NOMO-1 (cell line): Measurements from ENCODE around the gene ATP5PB.
A peak's percentile ranks its signal among the peaks of the same experiment; 100 is the strongest.

Experiments used
- DNase-seq, 2 experiments: peaks; one replicate each; lab custom pipeline; 2025; ENCODE audit not compliant: unreplicated experiment in 2 of 2; lab: John Stamatoyannopoulos, UW

ATP5PB gene

DNA sequence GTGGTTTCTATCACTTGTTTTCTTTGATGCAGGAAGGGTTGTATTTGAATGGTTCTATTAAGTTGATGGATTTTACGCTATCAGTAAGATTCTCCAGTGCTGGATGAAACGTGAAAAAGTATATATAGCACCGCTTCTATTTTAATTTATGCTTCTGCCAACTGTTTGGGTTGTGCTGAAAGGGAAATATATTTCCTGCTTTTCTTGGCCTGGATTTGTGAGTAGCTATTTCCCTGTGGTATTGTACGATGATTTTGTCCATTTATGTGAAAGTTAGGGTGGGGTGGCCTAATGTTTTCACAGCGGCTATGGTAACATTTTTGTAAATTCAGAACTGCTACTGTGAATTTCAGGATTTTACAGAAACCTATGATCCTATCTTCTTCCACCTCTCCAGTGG, 24.8 kb downstream of the ATP5PB start:
- DNase-seq = no peak

DNA sequence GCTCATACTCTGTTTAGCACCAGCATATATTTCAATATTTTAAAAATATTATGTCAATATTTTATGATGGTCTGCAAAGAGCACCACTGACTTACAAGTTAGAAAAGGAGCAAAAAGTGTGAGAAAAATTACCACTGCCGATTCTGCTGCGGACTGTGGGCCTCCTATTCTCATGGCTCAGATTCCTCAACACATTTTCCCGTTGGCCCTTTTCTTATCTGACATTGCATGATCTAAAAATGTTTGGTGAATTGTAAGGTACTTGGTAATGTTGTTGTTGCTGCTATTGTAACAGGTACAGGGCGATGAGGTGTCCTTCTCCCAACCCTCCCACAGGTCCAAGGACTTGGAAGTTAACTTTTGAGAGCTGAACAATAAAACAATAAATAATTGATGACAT, 25.3 kb downstream of the ATP5PB start:
- no peak for DNase-seq

DNA sequence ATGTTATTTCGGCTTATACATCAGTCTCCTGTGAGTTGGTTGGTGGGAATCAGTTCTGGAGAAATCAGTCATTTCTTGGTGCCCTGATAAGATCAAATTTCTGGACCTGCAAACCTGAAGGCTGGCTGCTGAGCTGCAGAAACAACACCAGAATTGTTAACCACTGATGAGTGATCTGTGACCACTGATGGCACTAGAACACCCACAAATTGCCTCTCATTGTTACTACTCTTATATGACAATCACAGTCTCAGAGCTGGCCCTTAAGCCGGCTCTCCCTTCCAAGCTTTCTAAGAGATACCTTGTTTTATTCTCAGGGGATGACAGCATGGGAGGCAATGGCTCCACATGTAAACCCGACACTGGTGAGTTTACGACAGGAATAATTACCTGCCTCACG, 26.4 kb downstream of the ATP5PB start:
- DNase-seq = peak in 1 of 2 experiments; percentile 19

DNA sequence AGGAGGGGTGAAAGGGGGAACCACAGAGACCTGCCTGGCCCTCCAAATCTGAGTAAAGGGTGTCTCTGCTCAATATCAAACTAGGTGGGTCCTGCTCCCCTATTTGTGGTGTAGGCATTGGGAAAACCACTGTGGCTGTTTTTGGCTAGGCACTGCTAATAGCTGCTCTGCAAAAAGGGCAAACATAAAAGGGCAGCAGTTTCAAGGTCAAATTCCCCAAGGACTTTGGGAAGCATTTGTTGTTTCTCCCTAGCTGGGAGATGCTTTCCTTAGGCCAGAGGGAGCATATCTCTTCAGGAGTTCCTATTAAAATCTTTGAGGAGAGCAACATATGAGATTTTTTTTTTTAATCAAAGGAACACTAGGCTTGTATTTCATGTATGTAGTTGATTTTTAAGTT, 26.9 kb downstream of the ATP5PB start:
- no peak for DNase-seq

DNA sequence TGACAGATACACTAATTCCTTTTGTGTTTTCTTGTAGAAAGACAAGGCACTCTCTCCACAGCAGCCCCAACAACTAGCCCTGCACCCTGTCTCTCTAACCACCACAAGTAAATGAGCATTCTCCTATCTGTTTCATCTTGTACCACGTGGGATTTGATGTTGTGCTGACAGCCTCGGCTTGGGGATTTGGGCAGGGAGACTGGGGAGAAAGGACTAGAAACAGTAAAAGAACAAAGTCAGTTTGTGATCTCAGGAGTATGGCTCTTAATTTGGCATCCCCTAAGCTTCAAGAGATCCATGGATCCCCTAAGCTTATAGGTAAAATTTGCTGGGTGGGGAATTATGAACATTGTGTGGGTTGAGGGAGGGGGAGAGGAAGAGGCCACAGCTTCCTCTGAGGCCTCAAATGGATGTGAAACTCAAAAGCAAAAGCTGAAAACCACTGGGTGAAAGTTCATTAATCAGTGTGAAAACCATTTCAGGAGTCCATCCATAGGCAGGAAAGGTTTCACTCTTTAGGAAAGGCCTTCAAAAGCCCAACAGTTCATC, 27.6 kb downstream of the ATP5PB start:
- peak; percentile 54 to 72 for DNase-seq

DNA sequence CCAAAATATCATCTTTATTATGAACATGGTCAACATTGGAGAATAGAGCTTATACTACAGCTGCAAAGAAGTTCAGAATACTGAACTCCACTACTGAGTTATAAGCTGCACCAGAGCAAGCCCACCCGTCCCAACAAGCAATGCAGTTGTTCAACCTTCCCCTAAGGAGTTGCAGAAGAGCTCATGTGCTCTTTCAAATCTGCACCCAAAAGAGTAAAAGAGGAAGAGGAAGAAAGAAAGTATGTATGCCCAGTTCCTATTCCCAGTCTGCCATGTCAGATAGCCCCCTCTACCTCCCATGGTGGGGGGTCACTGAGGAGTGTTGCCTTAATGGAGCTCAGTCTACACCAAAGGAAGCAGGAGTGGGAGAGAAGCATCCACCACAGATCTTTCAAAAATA, 31.4 kb downstream of the ATP5PB start:
- peak; percentile 30 to 46 for DNase-seq

DNA sequence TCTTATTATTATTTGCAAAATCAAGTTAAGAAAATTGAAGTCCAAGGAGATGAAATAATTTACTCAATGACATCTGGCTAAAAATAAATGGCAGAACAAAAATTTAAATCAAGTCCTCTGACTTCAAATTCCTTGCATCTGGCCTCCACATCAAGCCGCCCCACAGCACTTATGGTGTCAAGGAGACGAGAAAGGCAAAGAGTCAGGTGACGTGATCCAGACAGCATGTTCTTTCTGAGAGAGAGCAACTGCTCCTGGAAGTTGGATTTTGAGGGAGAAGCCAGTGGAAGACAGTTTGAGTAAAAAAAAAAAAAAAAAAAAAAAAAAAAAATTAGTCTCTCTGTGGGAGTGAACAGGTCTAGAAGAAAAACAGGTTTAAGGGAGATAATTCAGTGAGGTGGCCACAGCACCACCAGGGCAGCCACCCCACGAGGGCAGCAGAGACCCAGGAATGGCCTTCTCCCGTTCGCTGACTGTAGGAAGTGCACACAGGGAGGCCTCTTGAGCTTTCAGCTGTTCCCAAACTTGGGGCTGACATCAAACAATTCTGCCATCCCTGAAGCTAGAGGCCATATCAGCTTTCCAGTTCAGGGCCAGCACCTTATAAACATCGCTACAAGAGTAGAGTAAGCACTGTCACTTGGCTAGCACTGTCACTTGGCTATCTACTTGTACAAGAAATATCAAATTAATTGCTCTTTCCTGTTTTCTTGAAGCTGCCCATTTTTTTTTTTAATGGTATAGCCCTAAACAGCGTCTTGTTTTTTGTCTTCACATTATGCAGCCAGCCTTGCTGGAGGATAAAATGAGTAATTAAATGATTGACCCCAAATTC, 32.3 kb downstream of the ATP5PB start:
- DNase-seq = peak; percentile 80 to 81

DNA sequence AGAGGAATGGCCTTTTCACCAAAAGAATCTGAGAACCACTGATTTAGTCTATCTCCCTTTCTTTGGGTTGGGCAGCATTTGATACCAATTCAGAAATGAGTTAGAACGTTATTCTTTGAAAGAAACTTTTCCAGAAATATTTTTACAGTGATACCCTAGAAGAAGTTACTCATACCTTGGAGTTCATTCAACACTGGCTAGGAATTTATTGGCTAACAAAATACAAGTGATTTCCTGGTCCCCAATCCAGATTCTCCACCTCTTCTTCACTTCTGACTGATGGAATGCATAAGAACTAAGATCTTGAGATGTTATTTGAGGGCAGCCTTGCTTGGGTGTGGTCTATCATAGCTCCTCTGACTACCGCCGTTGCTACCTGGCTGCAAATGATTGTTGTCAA, 33.9 kb downstream of the ATP5PB start:
- no peak for DNase-seq

DNA sequence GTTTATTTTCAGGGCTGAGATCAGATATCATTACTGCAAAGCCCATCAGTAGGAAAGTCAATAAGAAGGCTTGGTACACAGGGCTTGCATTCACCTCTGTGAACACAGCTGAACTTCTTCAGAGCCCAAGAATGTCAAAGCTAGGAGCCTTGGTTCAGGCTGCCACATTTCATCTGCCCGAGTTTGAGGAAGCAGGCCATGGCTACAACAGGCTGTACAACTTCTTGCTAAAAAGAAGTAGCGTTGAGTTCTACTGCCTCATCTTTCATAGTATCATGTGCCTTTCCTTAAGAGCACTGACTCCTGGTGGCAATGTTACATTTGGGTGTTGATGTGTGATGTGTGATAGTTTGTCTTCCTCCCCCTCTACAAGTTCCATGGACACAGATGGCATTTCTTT, 34.6 kb downstream of the ATP5PB start:
- DNase-seq = peak in 1 of 2 experiments; percentile 14

DNA sequence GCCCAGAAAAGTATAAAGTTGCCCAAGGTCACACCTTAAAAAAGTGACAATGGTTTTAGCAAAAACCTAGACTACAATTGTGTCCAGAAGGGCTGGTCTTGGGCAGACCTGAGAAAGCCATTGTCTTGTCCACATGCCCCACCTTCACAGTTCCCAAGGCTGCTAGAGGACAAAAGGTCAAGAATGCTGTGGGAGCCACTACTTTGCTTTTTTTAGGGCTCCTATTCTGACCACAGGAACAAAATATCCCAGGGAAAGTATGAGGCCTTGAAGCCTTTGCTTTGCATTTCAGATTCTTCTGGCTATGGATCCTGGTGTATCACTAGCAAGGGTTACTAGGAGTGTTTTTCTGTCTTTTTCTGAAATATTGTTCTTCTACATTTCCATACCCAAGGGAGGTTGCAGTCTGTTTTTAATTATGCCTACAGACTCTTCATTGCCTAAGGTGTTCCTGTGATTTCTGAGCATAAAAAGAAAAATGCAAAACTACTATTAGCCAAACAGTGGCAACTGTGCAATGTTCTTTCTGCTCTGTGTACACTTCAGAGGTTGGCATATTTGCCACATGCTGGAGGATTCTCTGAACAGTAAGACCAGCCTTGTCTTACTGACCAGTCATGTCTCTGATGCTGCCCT, 35.2 kb downstream of the ATP5PB start:
- DNase-seq = no peak

DNA sequence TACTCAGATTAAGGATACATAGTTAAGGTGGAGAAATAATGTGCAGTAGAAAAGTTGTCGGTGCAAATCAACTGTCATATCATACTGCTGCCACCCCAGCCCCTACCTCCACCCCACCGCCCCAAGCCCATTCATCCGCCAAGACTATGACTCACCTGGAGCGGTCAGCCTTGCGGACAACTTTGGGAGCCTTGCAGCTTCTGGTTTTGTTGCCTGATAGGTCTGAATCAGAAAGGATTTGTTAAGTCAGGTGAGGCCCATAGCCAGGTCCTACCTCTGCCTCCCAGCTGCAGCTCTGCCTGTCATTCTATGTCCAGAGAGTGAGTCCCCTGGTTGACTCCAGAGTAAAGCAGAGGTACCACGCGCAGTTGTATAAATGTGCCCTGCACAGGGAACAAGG, 37.2 kb downstream of the ATP5PB start:
- DNase-seq = no peak

DNA sequence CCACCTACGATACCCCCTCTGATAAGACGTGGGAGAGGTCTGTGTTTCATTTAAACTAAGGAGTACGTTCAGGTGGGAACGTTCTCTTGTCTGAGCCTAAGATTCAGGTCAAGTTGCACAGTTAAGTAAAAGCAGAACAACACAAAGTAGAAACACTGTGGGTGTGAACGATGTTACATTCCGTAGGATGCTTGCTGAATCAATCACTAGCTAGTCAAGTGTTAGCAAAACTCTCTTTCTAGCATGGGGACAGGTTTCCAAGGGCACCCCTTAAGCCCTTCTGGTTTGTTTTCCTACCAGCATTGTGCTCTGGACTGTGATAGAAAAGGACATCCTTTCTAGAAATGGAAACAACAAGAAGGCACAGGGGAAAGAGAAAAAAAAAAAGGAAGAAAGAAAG, 37.9 kb downstream of the ATP5PB start:
- DNase-seq = no peak

DNA sequence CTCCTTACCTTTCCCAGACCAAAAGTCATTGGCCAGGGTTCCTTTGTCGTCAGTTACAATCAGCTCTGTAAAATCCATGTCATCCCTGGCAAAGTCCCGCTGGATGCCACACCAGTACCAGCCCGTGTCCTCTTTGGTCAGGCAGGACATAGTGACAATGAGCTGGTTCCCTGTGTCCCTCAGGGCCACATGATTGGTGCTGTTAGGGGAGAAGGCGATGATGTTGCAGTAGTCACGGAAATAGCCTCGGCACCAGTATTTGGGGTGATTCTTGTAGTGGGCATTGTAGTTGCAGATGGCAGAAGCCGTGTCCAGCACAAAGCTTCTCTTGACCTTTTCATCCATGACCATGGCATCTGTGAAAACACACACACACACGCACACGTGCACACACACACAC, 39.4 kb downstream of the ATP5PB start:
- no peak for DNase-seq

DNA sequence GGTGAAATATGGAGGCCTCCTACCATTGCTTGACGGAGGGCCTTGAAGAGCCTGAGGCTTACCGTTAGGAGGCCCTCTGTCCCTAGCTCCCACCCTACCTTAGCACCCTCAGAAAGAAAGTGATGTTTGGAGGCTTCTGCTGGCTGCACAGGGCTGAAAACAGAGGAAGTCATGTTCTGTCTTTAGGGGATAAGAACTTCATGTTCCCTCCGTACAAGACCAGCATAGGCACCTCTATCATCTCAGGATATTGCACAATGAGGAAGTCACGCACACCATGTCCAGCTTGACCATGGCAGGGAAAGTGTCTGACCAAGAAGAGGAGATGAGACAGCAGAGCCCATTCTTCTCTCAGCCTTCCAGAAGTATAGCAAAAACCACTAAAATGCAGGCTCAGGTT, 40.3 kb downstream of the ATP5PB start:
- DNase-seq = peak in 1 of 2 experiments; percentile 60

DNA sequence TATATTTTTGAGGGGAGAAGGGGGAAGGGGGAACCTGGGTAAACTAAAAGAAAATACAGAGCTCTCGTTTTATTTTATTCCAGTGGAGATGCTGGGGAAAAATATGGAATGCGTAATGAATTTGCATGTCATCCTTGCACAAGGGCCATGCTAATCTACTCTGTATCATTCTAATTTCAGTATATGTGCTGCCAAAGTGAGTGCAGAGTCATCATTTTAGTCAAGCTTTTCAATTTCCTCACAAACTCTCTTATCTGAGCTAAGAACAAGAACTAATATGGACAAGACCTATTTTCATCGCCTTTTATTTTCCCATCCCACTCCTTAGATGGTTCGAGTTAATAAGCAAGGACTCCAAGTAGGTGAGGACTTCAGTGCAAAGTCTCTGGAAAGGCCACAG, 41.0 kb downstream of the ATP5PB start:
- DNase-seq = no peak

DNA sequence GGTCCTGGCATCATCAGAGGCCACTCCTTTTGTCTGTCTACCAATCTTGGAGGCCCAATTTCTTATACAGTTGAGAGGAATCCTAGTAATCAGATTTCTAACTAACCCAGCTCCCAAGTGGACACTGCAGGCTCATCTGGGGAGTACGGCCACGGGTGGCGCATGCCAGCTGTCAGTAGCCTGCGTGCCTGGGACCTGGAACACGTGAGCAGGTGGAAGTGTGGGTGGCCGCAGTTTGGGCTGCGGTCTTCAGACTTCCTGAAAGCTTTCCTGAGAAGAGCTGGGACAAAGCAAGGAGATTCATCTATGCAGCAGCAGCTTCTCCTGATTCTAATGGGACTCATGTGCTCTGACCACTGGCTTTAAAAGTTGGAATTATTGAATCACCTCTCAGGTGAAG, 41.8 kb downstream of the ATP5PB start:
- no peak for DNase-seq

DNA sequence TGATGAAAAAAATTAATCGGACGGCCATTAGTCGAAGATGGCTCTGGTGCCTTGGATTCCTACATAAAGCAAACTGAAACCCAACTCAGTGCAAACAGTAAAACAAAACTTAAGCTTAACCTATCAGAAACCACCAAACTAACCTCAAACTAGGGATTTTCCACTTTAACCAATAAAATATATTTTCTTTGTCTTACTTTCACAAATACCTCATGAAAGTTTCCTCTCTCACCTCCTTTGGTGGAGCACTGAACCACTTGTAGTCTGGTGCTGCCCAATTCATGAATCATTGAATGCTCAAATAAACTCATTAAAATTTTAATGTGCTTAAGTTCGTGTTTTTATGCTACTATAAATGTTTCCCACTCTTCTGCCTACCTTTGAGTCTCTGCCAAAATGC, 47.1 kb downstream of the ATP5PB start:
- no peak for DNase-seq

DNA sequence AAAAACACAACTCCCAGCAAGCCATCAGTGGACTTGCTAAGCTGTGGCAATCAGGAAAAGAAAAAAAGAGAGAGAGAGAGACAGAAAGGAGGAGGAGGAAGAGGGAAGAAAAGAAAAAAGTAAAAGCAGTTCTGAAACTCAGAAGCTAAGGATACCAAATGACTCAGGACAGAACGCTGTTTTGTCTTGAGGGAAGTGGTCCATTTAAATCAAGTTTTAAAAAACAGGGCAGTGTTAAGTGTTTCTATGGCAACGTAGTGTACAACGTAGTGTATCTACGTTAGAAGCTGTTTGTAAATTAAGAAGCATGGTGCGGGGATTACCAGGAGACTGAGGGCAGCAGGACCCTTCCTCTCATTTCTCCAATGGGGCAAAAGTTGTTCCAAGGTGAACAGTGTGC, 48.3 kb downstream of the ATP5PB start:
- DNase-seq = peak in 1 of 2 experiments; percentile 69

DNA sequence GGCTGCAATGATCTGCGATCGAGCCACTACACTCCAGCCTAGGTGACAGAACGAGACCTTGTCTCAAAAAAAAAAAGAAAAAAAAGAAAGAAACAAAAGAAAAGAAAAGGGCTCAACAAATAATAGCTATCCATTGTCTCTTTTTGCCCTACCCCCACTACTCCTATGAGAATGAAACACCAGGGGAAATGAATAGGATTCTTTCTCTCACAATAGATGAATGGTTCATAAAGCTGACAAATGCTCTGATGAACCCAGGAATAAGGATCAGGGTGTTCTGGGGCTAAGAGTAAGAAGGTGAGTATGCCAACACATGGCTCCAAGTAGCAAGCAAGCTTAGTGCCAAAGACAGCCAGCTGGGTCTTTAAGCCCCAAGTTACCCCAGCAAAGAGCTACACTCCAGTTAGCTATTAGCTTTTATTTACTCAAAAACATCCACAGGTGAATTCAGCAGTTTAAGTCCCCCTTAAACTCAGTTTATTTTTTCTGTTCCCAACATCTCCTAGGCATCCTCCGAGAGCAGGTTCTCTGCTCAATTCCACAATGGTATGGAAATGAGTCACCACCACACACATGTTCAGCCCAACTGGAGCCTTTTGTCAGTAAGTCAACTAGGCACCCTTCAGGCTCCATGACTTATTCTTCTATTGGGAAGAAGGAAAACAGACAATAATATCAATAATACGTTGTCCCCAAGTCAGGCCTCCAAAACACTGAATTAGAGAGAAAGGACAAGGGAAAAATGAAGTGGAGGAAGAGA, 49.9 kb downstream of the ATP5PB start:
- no peak for DNase-seq

DNA sequence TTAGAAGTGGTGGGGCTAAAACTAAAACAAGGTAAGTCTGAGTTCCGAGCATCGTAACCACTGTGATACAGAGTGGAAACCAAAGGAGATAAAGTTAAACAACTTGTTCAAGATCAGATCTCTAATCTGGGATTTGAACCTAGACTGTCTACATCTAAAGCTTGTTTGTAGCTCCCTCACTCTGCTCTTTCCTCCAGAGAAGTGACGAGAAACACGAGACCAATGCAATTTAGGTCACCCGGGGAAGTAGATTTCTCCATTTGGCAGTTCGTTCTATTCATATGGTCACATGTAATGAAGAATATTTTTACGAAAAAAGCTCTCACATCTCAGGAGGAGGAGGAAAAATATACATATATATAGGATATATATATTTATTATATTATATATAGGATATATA, 52.4 kb downstream of the ATP5PB start:
- DNase-seq = no peak

DNA sequence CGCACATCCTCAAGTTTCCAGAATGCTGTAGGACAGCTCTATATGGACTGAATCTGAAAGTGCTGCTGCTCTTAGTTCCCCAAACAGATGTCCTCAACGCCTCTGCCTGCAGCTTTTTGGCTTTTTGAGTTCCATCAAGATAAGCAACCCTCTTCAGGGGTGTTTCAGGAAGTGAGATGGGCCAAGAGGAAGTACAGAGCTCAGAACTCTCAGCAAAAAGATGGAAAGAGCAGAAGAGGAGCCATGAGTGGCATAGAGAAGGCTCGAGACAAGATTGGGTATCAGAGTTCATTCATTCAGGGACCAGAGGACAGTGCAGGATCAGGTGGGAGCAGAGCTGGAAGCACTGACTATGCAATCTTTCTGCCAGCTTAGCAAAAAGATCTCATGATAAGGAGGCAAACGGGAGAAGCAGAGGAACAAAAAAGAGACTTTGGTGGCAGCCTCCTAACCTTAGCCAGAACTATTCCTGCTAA, 54.4 kb downstream of the ATP5PB start, which contains the start of the genes ADORA3 and TMIGD3:
Gene ADORA3 (minus strand): TSS at position 49 of the 476 bp plus-strand sequence. CDS start 279 bp downstream, outside the sequence.
Gene TMIGD3 (minus strand): TSS at position 49 of the 476 bp plus-strand sequence. CDS start 279 bp downstream, outside the sequence.
- DNase-seq = peak; percentile 81 to 97
